Stimulated activated CD4-positive, alpha-beta T cell treated with anti-CD3 and anti-CD28 coated beads, Interleukin-15, amount 100 ng/mL, for 48 hours (primary cell): Measurements from ENCODE around the gene TMEM9.
A peak's percentile ranks its signal among the peaks of the same experiment; 100 is the strongest.

Source experiments
- DNase-seq, 2 donors: peaks; one replicate each; pipeline ENCODE4 v3.0.0-alpha.2; 2020; ENCODE audit warnings: low read depth in 2 of 2

The TMEM9 gene

DNA sequence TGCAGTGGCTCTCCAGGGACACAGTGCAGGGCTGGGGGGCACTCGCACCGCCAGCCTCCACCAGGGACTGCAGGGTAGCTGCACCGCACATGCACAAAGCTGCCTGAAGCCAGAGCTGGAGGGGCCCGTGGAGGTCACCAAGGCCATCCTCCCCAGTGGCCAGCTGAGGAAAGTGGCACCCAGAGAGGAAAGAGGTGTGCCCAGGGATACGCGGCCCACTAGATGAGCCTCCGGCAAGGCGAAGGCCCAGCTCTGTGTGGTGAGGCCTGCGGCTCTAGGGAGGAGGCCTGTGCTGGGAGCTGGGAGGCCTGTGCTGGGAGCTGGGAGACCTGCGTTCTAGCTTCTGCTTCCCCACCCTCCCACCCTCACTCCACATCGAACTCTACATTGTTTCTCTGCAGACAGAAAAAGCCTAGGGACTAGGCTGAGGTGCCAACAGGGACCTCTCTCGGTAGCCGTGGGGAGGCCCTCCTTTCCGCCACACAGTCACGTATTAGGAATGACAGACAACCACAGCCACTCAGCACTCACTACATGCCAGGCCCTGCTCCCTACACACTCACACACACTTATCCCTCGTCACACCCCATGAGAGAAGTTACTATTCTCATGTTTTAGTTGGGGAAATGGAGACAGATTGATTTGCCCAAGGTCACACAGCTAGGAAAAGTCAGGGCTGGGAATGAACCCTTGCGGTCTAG, 26.4 kb downstream of the TMEM9 start:
- no peak for DNase-seq

DNA sequence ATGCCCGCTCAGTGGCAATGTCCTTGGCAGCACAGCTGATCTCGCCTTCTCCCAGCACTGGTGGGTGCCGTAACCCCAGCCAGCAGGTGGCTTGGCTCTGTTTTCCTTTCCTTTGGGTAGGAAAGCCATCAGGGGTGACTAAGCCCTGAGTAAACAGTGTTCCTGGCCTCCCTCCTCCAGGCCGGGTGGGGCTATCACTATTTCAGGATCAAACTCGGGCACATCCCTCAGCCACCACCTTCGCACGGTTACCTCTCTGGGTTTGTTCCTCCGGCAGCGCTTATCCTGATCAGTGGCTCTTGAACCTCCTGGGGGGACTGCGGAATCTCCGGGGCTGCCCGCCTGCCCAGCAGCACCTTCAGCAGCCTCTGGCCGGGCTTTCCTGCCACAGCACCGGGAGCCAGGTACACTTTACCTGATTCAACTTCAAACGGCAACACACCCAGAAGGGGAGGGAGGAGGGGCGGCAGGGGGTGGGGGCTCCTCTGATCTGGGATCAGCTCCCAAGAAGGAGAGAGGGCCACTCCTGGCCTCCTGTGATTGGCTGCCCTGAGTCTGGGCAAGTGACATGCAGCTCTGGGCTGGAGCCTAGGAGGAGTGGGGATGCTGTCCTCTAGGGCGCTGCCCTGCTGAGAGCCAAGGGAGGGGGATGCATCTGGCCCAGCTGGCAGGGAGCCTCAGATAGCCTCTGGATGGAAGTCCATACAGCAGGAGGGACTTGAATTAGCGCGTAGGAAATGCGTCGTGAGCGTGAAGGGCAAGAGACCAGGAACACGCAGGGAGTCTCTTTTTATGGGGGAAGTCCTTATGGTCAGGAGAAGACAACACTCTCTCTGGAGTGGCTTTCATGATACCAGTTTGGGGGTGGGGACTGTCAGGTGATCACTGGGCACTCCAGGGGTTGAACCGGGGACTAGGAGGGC, 27.2 kb downstream of the TMEM9 start, which contains the start of gene ASCL5:
Gene ASCL5 (minus strand): TSS at position 353 of the 923 bp plus-strand sequence. CDS start 11,812 bp downstream, outside the sequence.
- DNase-seq: no peak

DNA sequence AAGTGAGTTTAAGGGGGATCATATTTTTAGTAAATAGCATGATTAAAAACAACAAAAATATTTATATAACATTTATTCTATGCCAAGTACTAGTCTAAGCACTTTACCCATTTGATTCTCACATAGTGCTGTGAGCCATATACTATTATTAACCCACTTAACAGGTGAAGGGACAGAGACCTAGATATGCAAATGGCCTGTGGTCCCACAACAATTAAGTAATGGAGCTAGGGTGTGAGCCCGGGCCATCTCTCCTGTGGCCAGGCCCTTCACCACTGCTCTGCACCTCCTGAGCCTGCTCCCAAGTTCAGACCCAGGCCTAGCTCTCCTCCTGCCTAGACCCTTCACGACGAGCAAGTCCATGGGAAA, 27.8 kb downstream of the TMEM9 start:
- no peak for DNase-seq

DNA sequence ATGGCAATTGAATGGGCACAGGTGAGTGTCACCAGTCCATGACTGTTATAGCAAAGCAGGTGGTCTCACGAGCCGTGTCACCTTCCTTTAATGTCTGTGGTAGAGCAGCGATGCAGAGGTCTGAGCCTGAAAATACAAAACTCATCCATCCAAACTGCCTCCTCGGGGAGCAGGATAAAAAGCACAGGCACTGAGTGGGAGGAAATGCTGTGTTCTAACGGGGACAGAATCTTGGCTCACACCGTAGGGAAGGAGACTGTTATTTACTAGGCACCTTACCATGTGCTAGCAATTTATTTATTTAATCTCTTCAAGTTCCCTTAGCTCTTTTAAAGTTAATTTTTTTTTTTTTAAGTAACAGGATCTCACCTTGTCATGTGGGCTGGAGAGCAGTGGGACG, 28.5 kb downstream of the TMEM9 start:
- no peak for DNase-seq

DNA sequence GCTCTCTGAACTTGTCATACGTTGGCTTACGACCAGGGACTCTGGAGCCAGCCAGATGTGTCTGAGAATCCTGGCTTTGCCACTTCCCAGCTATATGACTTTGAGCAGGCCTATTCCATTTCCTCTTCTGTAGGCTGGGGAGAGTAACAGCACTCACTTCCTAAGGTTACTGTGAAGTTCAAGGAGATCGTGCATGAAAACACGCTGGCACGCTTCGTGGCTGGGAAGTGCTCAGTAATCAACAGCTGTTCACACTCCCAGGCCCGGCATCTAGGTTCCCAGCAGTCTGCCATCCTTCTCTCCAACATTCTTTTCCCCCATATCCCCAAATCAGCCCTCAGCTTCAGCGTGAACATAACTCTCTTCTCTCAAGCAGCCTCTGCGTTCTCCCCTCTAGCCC, 29.3 kb downstream of the TMEM9 start:
- DNase-seq: no peak

DNA sequence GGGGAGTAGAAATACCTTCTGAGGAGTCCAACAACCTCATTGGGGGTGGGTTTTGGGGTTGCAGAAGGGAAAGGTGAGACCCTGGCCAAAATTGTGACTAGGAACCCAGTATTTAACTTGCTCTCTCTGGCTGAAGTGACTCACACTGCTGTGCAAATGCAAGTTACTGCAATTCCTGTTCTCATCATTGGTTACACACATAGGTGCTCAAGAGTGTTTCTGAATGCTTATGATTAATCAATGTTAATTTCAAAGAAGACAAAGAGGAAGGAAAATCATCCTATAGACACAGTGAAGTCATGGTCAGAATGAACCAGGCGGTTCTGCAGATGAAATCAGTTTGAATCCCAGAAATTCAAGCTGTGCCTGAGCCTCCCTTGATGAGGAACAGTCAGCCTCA, 30.4 kb downstream of the TMEM9 start:
- DNase-seq: no peak

DNA sequence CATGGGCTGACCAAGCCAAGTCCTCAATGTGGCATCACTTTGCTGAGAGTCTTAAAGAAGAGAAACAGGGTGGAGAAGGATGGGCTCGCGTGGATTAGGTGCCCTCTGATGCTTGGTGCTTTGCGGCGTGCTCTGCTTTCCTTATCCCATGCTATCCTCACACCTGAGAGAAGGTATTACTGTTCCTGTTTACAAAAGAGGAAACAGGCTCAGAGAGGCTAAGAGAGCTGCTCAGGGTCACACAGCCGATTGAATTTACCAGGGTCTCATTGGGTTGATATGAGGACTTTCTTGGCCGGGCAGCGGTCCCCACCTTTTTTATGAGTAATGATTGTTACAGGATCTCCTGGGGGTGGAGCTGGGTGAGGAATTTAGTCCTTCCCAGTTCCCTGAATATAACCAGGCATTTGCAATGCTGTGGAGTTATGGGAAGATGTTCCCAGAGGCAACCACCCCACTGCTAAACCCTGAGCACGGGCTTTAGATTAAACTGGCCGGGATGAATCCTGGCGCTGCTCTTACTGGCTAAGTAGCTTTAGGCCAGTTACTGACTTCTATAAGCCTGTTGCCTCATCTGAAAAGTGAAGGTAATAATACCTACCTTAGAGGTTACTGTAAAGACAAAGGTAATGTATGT, 31.8 kb downstream of the TMEM9 start:
- DNase-seq: no peak

DNA sequence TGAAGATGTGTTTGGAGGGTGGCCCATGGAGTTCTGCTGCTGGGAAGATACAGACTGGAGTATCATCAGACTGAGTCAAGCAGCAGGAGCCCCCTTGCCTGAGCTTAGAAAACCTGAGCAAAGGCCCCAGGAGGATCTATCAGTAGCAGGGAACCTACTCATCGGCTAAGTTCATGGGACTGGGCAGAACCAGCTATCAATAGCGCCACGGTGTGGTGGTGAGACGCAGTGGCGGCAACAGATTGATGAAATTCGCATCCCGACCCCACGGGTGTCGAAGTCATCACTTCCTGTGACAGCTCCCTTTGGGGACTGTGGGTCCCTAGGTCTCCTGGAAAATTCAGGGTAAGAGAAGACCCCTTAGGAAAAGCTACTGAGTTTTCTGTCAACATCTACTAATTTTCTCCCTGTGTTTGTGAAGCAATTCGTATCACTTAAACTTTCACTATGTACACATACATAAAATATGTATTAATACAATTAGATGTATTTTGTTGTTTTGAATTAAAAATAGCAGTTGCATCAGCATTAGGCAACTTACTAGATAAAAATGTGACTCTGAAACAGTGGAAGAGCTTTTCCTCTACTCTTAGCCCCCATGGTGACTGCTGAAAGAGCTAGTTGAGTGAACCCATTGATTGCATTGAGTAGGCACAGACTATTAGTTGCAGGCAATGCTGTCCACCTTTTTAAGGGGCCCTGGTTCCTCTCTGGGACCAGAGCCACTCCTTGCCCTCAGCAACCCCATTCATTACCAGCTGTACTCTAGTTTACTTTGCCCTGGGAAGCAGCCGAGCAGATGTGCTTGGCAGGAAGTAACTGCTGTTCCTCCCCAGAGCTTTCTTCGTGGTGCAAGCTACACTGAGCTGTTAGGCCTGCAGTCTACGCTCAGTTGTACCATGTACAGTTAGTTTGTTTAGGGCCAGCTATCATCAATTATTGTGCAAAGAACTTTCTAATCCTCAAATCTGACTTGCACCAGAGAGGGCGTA, 34.8 kb downstream of the TMEM9 start:
- DNase-seq: peak; percentile 41 to 54

DNA sequence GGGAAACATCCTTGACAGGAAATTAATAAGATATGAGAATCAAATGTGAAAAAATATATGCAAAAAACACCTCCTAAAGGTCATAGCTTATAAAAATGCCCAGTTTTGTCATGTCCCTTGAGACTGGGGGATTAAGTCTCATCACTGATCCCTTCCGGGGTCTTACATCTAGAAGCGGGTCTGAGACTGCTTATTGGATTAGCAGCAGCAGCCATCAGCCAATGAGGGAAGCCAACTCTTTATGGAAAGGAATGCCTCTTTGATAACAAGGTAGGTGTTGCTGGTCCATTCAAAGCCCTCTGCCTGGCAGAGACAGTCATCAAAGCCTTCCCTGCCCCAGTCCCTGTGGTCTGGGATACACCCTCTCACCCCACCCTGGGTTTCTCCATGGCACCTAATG, 38.2 kb downstream of the TMEM9 start:
- DNase-seq: no peak

DNA sequence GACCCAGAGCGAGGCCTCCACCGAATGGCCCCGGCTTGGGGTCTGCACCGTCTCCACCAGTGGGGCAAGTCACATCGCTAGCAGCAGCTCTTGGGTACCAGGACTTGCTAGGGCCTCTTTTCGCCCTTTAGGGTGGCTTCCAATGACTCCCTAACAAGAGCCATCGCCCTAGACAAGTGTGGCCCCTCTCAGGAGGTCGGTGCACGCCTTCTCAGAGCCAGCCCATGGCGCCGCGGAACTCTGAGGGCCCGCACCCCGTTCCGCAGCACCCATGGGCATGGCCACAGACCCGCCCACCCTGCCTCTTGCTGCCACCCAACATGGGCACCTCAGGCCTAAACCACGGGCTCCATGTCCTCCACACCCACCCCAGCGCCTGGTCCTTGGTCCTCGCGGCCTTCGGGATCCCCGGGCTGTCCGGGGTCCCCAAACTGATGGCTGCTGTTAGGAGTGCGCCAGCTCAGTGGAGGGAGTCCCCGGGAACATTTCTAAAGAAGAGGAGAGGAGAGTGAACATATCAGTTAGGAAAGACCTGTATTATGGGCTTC, 38.8 kb downstream of the TMEM9 start:
- DNase-seq: no peak

DNA sequence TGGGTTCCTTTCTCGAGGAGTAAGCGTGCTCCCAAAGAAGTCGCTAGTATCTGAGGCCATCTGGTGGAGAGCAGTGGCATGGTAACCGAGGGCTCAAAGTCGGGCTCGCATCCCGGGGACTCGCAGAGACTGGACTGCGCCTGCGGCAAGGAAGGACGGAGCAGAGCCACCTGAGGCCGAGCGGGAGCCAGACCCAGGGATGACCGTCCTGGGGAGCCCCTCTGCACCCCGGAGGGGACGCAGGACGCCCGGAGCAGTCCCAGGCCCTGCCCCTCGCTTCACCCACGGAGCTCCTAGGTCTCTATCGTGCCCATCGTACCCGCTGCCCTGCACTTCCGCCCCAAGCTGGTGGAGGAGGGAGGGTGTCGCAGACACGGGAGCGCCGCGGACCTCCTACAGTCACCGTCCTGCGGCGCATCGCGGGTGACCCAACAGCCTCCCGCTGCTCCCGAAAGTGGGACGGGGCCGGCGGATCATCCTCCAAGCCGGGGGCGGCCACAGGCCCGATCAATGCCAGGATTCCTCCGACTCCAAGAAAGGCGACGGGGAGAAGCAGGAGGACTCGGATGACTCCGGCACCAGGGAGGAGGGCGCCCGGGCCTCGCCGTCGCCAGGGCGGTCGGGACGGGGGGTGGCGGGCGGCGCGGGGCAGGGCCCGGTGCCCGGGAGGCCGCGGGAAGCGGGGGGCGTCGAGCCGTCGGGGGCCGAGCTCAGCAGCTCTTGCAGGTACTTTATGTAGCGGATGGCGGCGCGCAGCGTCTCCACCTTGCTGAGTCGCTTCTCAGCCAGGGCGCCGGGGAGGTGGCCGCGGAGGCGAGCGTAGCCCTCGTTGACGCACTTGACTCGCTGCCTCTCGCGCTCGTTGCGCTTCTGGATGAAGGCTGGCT, 39.8 kb downstream of the TMEM9 start:
- DNase-seq: peak; percentile 64 to 69

DNA sequence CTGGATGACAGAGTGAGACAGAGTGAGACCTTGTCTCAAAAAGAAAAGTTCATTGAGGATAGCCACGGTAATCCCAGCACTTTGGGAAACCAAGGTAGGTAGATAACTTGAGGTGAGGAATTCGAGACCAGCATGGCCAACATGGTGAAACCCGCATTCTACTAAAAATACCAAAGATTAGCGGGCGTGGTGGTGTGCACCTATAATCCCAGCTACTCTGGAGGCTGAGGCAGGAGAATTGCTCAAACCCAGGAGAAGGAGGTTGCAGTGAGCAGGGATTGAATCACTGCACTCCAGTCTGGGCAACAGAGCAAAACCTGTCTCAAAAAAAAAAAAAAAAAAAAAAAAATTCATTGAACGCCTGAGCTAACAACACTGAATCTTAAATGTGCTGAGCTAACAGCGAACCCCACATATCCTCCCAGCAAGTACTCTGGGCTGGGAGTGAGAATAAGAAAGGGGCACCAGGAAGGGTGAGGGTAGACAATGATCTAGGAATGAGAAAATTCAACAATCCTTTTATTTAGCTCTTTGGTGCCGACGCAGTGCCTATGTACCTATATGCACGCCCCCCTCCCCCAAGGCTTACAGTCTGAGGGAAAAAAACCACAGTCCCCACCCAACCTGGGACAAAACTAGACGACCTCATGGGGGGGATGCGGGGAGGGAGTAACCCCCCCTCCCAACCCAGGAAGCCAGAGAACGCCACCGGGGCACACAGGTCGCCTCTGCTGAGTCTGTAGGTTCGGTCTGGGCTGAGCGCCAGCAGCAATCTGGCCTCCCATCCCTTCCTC, 40.6 kb downstream of the TMEM9 start:
- DNase-seq: no peak

DNA sequence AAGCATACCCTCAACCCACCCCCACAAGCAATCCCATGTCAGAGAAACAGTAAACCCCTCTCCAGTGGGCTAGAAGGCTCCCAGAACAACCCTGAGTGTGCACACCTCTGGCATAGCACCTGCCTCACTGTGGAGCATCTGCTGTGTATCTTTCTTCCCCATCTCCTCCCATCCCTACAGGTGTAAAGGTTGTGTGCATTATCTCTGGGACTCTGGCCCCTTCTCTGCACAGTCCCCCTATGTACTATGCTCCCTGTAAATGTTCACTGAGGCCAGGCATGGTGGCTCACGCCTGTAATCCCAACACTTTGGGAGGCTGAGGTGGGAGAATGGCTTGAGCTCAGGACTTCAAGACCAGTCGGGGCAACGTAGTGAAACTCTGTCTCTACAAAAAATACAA, 41.3 kb downstream of the TMEM9 start:
- no peak for DNase-seq

DNA sequence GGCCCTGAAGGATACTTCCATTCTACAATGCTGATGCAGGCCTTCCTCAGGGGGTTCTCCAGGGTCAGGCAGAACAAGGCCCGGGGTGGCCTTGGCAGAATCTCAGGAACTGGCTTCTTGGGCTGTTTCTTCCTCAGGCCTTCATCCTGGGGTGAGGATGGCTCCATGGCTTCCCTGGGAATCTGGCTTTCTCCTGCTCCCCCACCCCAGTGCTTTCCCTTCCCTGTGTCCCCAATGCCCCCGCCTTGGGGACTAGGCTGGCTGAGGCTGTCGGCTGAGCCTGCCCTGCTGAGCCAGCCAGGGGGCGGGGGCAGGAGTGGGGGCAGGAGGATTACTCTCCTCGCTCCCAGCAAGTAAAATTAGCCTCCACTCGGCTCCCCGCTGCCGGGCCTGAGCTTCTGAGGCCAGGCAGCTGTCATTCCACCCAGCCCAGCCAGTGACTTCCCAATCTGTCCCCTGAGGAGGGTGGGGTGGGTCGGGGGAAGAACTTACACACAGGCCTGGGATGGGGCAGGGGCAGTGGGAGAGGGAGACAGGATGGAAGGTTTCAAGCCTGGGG, 42.0 kb downstream of the TMEM9 start, which contains the start of gene CACNA1S:
Gene CACNA1S (minus strand): TSS at position 254 of the 559 bp plus-strand sequence. CDS start 87 bp downstream, at position 167.
- DNase-seq: no peak

DNA sequence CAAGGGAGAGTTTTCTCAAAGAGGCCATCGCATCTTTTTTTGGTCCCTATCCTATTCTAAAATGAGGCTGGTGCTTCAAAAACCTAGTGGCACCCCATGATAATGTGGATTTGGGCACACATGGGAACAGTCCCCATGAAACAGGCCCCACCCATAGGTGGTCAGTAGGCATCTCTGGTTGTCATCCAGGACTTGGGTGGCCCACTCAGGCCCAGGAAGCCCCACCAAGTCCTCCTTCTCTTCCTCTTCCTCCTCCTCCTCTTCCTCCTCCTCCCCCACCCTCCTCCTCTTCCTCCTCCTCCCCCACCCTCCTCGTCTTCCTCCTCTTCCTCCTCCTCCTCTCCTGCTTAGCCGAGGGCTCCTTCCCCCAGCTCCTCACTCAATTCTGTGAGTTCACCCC, 42.6 kb downstream of the TMEM9 start:
- DNase-seq: no peak

DNA sequence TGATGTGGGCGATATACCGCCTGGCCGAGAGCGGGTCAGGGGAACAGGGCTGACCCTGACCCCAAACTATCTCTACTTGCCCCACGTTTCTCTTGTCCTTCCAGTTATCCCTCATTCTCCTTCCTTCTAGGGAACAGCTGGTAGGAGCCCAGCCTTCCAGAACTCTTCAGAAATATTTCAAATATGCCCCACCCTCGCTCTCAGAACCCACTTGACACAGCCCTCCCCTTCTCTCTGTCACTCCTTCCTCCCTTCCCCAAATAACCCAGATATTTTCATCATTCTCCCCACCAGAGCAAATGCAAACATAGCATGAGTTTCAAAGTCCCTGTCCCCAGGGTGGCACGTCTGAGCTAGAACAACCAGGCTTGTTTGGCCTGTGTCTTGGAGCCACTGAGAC, 43.1 kb downstream of the TMEM9 start:
- DNase-seq: no peak

DNA sequence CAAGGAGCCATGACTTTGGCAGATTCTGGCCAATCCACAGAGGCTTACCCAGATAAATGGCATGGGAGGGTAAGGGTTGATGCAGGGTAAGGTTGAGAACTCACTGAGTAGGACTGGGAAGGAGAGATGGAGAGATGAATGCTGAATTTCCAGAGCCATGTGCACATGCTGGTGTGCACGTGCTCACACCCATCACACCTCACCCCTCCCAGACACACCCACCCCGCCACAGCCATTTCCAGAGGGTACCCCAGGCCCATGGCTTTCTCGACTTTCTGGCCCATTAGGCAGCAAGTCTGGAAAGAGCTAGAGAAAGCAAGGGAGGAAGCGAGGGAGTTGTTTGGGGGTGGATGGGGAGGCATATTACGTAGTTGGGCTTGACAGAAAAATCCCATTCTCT, 43.7 kb downstream of the TMEM9 start:
- no peak for DNase-seq

DNA sequence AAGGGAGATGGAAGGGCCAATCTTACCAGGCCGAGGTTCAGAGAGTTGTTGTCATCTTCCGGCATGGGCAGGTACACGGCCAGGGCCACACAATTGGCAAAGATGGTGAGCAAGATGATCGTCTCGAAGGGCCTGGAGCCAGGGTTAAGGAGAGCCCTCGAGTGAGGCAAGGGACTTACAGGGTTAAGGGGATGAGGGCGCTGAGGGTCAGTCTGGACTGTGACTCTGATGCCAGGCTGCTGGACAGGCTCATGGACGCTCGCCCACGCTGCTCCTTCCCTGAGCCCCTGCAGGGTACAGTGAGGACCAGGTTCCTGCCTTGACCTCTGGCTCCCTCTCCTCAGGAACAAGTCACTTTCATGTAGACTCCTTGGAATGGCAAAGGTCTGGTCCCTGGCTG, 44.1 kb downstream of the TMEM9 start:
- no peak for DNase-seq

DNA sequence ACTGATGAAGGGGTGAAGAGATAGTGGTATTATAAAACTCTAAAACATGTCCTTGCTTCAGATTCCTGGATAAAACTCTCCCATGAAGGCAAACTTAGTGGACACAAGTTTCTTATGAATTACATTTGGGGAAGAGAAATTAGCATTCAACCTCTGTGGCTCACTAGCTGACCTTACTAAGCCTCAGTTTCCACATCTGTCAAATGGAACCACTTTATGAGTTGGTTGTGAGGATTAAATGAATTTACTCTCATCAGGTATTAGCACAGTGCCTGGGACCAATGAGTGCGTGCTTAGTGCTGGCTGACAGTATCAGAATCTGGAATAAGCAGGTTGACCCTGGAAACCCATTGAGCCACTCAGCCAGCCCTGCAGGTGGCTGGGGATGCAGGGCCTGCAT, 44.6 kb downstream of the TMEM9 start:
- no peak for DNase-seq
